WTC11 (cell line): Measurements from ENCODE around the gene C6orf52. TPM values are rescaled to one million over a fixed set of nuclear protein-coding genes. Genes with fewer than 3 reads are reported as not detected.

Experiments
- ATAC-seq: fragments of 200-7000 bp; cut with Tn5 transposase; 2 replicates; pipeline ENCODE4 v1.10.0; 2021; ENCODE audit warnings: mild to moderate bottlenecking, moderate library complexity
- CTCF ChIA-PET: fragments of 300-600 bp; sonication (Branson Sonifier 250); formaldehyde crosslinking; loops from one replicate; lab custom pipeline; 2021; ENCODE audit warnings: antibody characterized with exemption; lab: Charles Lee
- POLR2A ChIA-PET: fragments of 350-600 bp; sonication (Branson Sonifier 250); formaldehyde crosslinking; loops from one replicate; lab custom pipeline; 2021; ENCODE audit warnings: antibody characterized with exemption; lab: Charles Lee
- DNase-seq: peaks from one replicate; pipeline ENCODE4 v3.0.0; 2021; ENCODE audit warnings: low spot score
- H3K27ac Mint-ChIP-seq: 2 replicates; pipeline ENCODE4 v1.8.0; 2021; ENCODE audit warnings: mixed read lengths
- H3K27me3 Mint-ChIP-seq: 2 replicates; pipeline ENCODE4 v1.8.0; 2021; ENCODE audit warnings: low read depth, mild to moderate bottlenecking, moderate library complexity, mixed read lengths
- H3K36me3 Mint-ChIP-seq: 2 replicates; pipeline ENCODE4 v1.8.0; 2021; ENCODE audit warnings: mixed read lengths
- H3K4me1 Mint-ChIP-seq: 2 replicates; pipeline ENCODE4 v1.8.0; 2022; ENCODE audit warnings: mixed read lengths
- H3K4me3 Mint-ChIP-seq: 2 replicates; pipeline ENCODE4 v1.8.0; 2021; ENCODE audit warnings: mild to moderate bottlenecking, moderate library complexity, mixed read lengths
- H3K9me3 Mint-ChIP-seq: 2 replicates; pipeline ENCODE4 v1.8.0; 2021; ENCODE audit warnings: mixed read lengths
- CBFB ChIP-seq: sonication (generic); formaldehyde crosslinking; IDR thresholded peaks from 2 replicates; pipeline ENCODE4 v1.8.1; 2022; ENCODE audit warnings: mild to moderate bottlenecking, low read depth, missing genetic modification reagents
- CREB1 ChIP-seq: sonication (generic); formaldehyde crosslinking; IDR thresholded peaks from 2 replicates; pipeline ENCODE4 v1.8.0; 2023; ENCODE audit warnings: mild to moderate bottlenecking, missing genetic modification reagents
- E2F1 ChIP-seq: sonication (generic); formaldehyde crosslinking; IDR thresholded peaks from 2 replicates; pipeline ENCODE4 v1.8.0; 2022; ENCODE audit warnings: mild to moderate bottlenecking, missing genetic modification reagents
- E2F4 ChIP-seq: sonication (generic); formaldehyde crosslinking; IDR thresholded peaks from 2 replicates; pipeline ENCODE4 v1.8.1; 2022; ENCODE audit warnings: low read depth, mild to moderate bottlenecking, moderate library complexity, missing genetic modification reagents, borderline replicate concordance
- ELF4 ChIP-seq: sonication (generic); formaldehyde crosslinking; IDR thresholded peaks from 2 replicates; pipeline ENCODE4 v1.8.1; 2022; ENCODE audit warnings: low read depth, mild to moderate bottlenecking, moderate library complexity, missing genetic modification reagents
- FOXJ3 ChIP-seq: sonication (generic); formaldehyde crosslinking; IDR thresholded peaks from 2 replicates; pipeline ENCODE4 v1.9.0; 2021; ENCODE audit warnings: missing genetic modification reagents, mild to moderate bottlenecking, borderline replicate concordance
- FOXP1 ChIP-seq: sonication (generic); formaldehyde crosslinking; IDR thresholded peaks from 2 replicates; pipeline ENCODE4 v1.8.0; 2022; ENCODE audit warnings: missing genetic modification reagents, mild to moderate bottlenecking, moderate library complexity, borderline replicate concordance
- HMGA2 ChIP-seq: fragments of 250-450 bp; sonication (Bioruptor Pico); IDR thresholded peaks from 2 replicates; pipeline ENCODE4 v1.4.0; 2021; ENCODE audit warnings: mild to moderate bottlenecking, moderate library complexity
- IRF2 ChIP-seq: sonication (generic); formaldehyde crosslinking; IDR thresholded peaks from 2 replicates; pipeline ENCODE4 v1.8.0; 2022; ENCODE audit warnings: low read depth, missing genetic modification reagents, borderline replicate concordance
- KAT7 ChIP-seq: sonication (generic); formaldehyde crosslinking; IDR thresholded peaks from 2 replicates; pipeline ENCODE4 v1.8.1; 2023; ENCODE audit warnings: missing genetic modification reagents, mild to moderate bottlenecking, borderline replicate concordance
- MYBL2 ChIP-seq: sonication (generic); formaldehyde crosslinking; IDR thresholded peaks from 2 replicates; pipeline ENCODE4 v1.8.1; 2023; ENCODE audit warnings: mild to moderate bottlenecking, moderate library complexity, missing genetic modification reagents
- NFATC4 ChIP-seq: fragments of 250-450 bp; sonication (Bioruptor Pico); IDR thresholded peaks from 2 replicates; pipeline ENCODE4 v1.9.0; 2021; ENCODE audit warnings: mild to moderate bottlenecking
- NFYB ChIP-seq: sonication (generic); formaldehyde crosslinking; conservative IDR thresholded peaks from 2 replicates; pipeline ENCODE4 v1.8.0; 2022; ENCODE audit warnings: low read depth, missing genetic modification reagents
- RELA ChIP-seq: sonication (generic); formaldehyde crosslinking; IDR thresholded peaks from 2 replicates; pipeline ENCODE4 v1.8.1; 2022; ENCODE audit warnings: missing genetic modification reagents, mild to moderate bottlenecking, borderline replicate concordance
- SMAD3 ChIP-seq: sonication (generic); formaldehyde crosslinking; IDR thresholded peaks from 2 replicates; pipeline ENCODE4 v1.8.0; 2022; ENCODE audit warnings: missing genetic modification reagents, mild to moderate bottlenecking, borderline replicate concordance
- SOX15 ChIP-seq: fragments of 250-450 bp; sonication (Bioruptor Pico); IDR thresholded peaks from 2 replicates; pipeline ENCODE4 v1.9.0; 2021; ENCODE audit warnings: mild to moderate bottlenecking
- SP1 ChIP-seq: sonication (generic); formaldehyde crosslinking; conservative IDR thresholded peaks from 2 replicates; pipeline ENCODE4 v1.8.1; 2022; ENCODE audit warnings: missing genetic modification reagents
- TCF7 ChIP-seq: sonication (generic); formaldehyde crosslinking; IDR thresholded peaks from 2 replicates; pipeline ENCODE4 v1.8.0; 2022; ENCODE audit warnings: mild to moderate bottlenecking, low read depth, missing genetic modification reagents, moderate library complexity
- TP53 ChIP-seq: sonication (generic); formaldehyde crosslinking; IDR thresholded peaks from 2 replicates; pipeline ENCODE4 v1.8.1; 2023; ENCODE audit warnings: mild to moderate bottlenecking, missing genetic modification reagents
- ZNF317 ChIP-seq: sonication (generic); formaldehyde crosslinking; IDR thresholded peaks from 2 replicates; pipeline ENCODE4 v1.8.1; 2023; ENCODE audit warnings: low read depth, mild to moderate bottlenecking, moderate library complexity, missing genetic modification reagents, borderline replicate concordance
- ZNF396 ChIP-seq: fragments of 250-450 bp; sonication (Bioruptor Pico); IDR thresholded peaks from 2 replicates; pipeline ENCODE4 v1.8.0; 2021; ENCODE audit warnings: mild to moderate bottlenecking, moderate library complexity, borderline replicate concordance
- total RNA-seq: library from RNA; stranded (reverse); gene quantifications from 3 replicates; pipeline ENCODE4 v1.2.3, GENCODE V29; 2021
- TF ChIP-seq, protein P1 (sequence below): sonication (generic); formaldehyde crosslinking; IDR thresholded peaks from 2 replicates; pipeline ENCODE4 v1.8.1; 2022; ENCODE audit warnings: mild to moderate bottlenecking, missing genetic modification reagents, moderate library complexity, borderline replicate concordance
- TF ChIP-seq, protein P2 (sequence below): sonication (generic); formaldehyde crosslinking; conservative IDR thresholded peaks from 2 replicates; pipeline ENCODE4 v1.8.1; 2023; ENCODE audit warnings: mild to moderate bottlenecking, low read depth, missing genetic modification reagents, moderate library complexity
- TF ChIP-seq, protein P3 (sequence below): sonication (generic); formaldehyde crosslinking; conservative IDR thresholded peaks from 2 replicates; pipeline ENCODE4 v1.8.1; 2022; ENCODE audit warnings: mild to moderate bottlenecking, missing genetic modification reagents

C6orf52 gene
- total RNA-seq, 1 experiment from 2014 or later = 0.42 TPM

GRCh38 chr6:10719296-10719963 is 25.0 kb upstream of the C6orf52 start:
- ATAC-seq = no peak
- Mint-ChIP-seq H3K27me3 (no peaks in the 10 kb centered on the region), H3K27ac (peak overlapping the region; percentile 57; the same call in 1 of the 2 replicates), H3K9me3 (peaks cover 30% of the 10 kb centered on the region), H3K4me1 (peaks cover 20% of the 10 kb centered on the region), H3K36me3 (peaks cover 20% of the 10 kb centered on the region), H3K4me3 (no peak overlapping the region)
- no peak for DNase-seq
- CTCF ChIA-PET = interaction anchor here (0.7 to 1.8 kb wide), 2 partner anchors 14 to 254 kb away, joined by 3 to 8 read pairs; no protein-coding TSS in a partner anchor
- TF ChIP-seq RELA (CRISPR knock-in tag) = no peak
- no peak for TF ChIP-seq FOXJ3 (CRISPR knock-in tag)
- TF ChIP-seq CREB1 = no peak
- no peak for TF ChIP-seq NFATC4
- TF ChIP-seq FOXP1 (CRISPR knock-in tag) = no peak
- peak; percentile 74 for TF ChIP-seq NFYB
- POLR2A ChIA-PET = interaction anchor here (0.8 to 4.5 kb wide), 2 partner anchors 11 to 28 kb away, joined by 3 to 43 read pairs; partner anchors contain the start of gene TMEM14B

GRCh38 chr6:10713962-10714361 is 19.5 kb upstream of the C6orf52 start:
- Mint-ChIP-seq H3K4me3 (no peak overlapping the region), H3K36me3 (peaks cover 26% of the 10 kb centered on the region)
- ATAC-seq = no peak

More at GRCh38 chr6:10713962-10714361, 19.5 kb upstream of the C6orf52 start:
- Mint-ChIP-seq H3K27me3 (no peaks in the 10 kb centered on the region), H3K27ac (no peak overlapping the region), H3K4me1 (no peaks in the 10 kb centered on the region), H3K9me3 (peaks cover 14% of the 10 kb centered on the region)
- POLR2A ChIA-PET = no interaction called here
- TF ChIP-seq IRF2 (CRISPR knock-in tag) = no peak
- TF ChIP-seq, protein P1, sequence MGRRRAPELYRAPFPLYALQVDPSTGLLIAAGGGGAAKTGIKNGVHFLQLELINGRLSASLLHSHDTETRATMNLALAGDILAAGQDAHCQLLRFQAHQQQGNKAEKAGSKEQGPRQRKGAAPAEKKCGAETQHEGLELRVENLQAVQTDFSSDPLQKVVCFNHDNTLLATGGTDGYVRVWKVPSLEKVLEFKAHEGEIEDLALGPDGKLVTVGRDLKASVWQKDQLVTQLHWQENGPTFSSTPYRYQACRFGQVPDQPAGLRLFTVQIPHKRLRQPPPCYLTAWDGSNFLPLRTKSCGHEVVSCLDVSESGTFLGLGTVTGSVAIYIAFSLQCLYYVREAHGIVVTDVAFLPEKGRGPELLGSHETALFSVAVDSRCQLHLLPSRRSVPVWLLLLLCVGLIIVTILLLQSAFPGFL (CRISPR knock-in tag) = no peak
- TF ChIP-seq E2F1 (CRISPR knock-in tag) = no peak
- TF ChIP-seq ELF4 (CRISPR knock-in tag) = no peak
- no peak for TF ChIP-seq SOX15 (CRISPR knock-in tag)
- no peak for TF ChIP-seq E2F4
- TF ChIP-seq HMGA2 = no peak
- TF ChIP-seq, protein P2, sequence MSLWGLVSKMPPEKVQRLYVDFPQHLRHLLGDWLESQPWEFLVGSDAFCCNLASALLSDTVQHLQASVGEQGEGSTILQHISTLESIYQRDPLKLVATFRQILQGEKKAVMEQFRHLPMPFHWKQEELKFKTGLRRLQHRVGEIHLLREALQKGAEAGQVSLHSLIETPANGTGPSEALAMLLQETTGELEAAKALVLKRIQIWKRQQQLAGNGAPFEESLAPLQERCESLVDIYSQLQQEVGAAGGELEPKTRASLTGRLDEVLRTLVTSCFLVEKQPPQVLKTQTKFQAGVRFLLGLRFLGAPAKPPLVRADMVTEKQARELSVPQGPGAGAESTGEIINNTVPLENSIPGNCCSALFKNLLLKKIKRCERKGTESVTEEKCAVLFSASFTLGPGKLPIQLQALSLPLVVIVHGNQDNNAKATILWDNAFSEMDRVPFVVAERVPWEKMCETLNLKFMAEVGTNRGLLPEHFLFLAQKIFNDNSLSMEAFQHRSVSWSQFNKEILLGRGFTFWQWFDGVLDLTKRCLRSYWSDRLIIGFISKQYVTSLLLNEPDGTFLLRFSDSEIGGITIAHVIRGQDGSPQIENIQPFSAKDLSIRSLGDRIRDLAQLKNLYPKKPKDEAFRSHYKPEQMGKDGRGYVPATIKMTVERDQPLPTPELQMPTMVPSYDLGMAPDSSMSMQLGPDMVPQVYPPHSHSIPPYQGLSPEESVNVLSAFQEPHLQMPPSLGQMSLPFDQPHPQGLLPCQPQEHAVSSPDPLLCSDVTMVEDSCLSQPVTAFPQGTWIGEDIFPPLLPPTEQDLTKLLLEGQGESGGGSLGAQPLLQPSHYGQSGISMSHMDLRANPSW (CRISPR knock-in tag) = no peak
- no peak for TF ChIP-seq ZNF317
- no peak for TF ChIP-seq TP53 (CRISPR knock-in tag)
- no peak for TF ChIP-seq NFYB
- TF ChIP-seq TCF7 (CRISPR knock-in tag) = no peak
- no peak for TF ChIP-seq MYBL2 (CRISPR knock-in tag)
- TF ChIP-seq KAT7 = no peak
- TF ChIP-seq SMAD3 (CRISPR knock-in tag) = no peak
- no peak for TF ChIP-seq ZNF396
- TF ChIP-seq, protein P3, sequence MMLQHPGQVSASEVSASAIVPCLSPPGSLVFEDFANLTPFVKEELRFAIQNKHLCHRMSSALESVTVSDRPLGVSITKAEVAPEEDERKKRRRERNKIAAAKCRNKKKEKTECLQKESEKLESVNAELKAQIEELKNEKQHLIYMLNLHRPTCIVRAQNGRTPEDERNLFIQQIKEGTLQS = no peak
- no peak for TF ChIP-seq CBFB (CRISPR knock-in tag)
- TF ChIP-seq SP1 (CRISPR knock-in tag) = no peak
- no peak for DNase-seq
- CTCF ChIA-PET = no interaction called here
